GM12878 (cell line): ENCODE results near the gene TRIM28. TPM values are rescaled to one million over a fixed set of nuclear protein-coding genes. Genes with fewer than 3 reads are reported as not detected.

ENCODE experiments used
- ATAC-seq: fragments of 200-7000 bp; cut with Tn5 transposase; 3 replicates; pipeline ENCODE4 v1.9.1; 2020; ENCODE audit warnings: mild to moderate bottlenecking, moderate library complexity
- BruUV-seq: library from RNA; stranded (reverse); fragments of 400-500 nt; replicated peaks from 2 replicates; lab custom pipeline; 2021; lab: Mats Ljungman, UMichigan
- CTCF ChIA-PET: fragments of 300-600 bp; sonication (Branson Sonifier 250); formaldehyde crosslinking; extraction: SDS; loops from one replicate; lab custom pipeline; 2021; ENCODE audit warnings: inconsistent platforms; lab: Yijun Ruan, JAX
- POLR2A ChIA-PET: fragments of 350-600 bp; formaldehyde crosslinking; extraction: SDS; loops from one replicate; lab custom pipeline; 2021; ENCODE audit warnings: inconsistent platforms; lab: Charles Lee
- RAD21 ChIA-PET: fragments of 300-600 bp; sonication (Branson Sonifier 250); formaldehyde crosslinking; loops from one replicate; lab custom pipeline; 2023; ENCODE audit warnings: antibody characterized with exemption; ENCODE audit not compliant: unreplicated experiment; lab: Charles Lee
- SMC1A ChIA-PET: fragments of 300-600 bp; sonication (Branson Sonifier 250); formaldehyde crosslinking; loops from one replicate; lab custom pipeline; 2023; ENCODE audit not compliant: unreplicated experiment, uncharacterized antibody; lab: Charles Lee
- DNase-seq: peaks from one replicate; pipeline ENCODE4 v3.0.0-alpha.2; 2011; ENCODE audit warnings: low read depth, low spot score
- FAIRE-seq: peaks from 3 replicates; lab custom pipeline; 2011; peaks lifted over from hg19 to GRCh38; lab: Jason Lieb, UNC
- H2AFZ ChIP-seq: 2 replicates; pipeline ENCODE4 v1.6.0; 2011; ENCODE audit warnings: low read depth, low read length, control low read depth; ENCODE audit not compliant: control insufficient read depth
- H3K27ac ChIP-seq: 2 replicates; pipeline ENCODE4 v1.5.1; 2011; ENCODE audit warnings: control low read depth; ENCODE audit not compliant: control insufficient read depth, insufficient read depth
- H3K27me3 ChIP-seq, 2 experiments: replicated peaks in 1 of 2; 2 replicates each; pipeline versions ENCODE4 v1.6.0 to v1.6.1; 2011; ENCODE audit warnings: low read length in 1 of 2; ENCODE audit not compliant: control insufficient read depth in 2 of 2, insufficient read depth in 2 of 2
- H3K36me3 ChIP-seq, 2 experiments: 2 replicates each; pipeline ENCODE4 v1.5.1; 2011; ENCODE audit warnings: low read length in 1 of 2; ENCODE audit not compliant: control insufficient read depth in 2 of 2, insufficient read depth in 2 of 2
- H3K4me1 ChIP-seq: 2 replicates; pipeline ENCODE4 v1.6.1; 2011; ENCODE audit warnings: mild to moderate bottlenecking, low read length, moderate library complexity, mixed read lengths; ENCODE audit not compliant: control insufficient read depth, insufficient read depth
- H3K4me2 ChIP-seq: 2 replicates; pipeline ENCODE4 v1.6.0; 2011; ENCODE audit warnings: control low read depth; ENCODE audit not compliant: control insufficient read depth, insufficient read depth
- H3K4me3 ChIP-seq: fragments of 200-600 bp; sonication (generic); 2 replicates; pipeline ENCODE4 v1.5.1; 2016
- H3K79me2 ChIP-seq: 2 replicates; pipeline ENCODE4 v1.6.0; 2011; ENCODE audit warnings: low read length; ENCODE audit not compliant: control insufficient read depth, insufficient read depth
- H3K9ac ChIP-seq: 2 replicates; pipeline ENCODE4 v1.8.0; 2011; ENCODE audit warnings: low read length, control low read depth, mixed read lengths; ENCODE audit not compliant: control insufficient read depth, insufficient read depth
- H3K9me3 ChIP-seq: replicated peaks from 3 replicates; pipeline ENCODE4 v1.5.1; 2011; ENCODE audit warnings: mild to moderate bottlenecking, low read length; ENCODE audit not compliant: control insufficient read depth, insufficient read depth
- H4K20me1 ChIP-seq: 2 replicates; pipeline ENCODE4 v1.6.0; 2011; ENCODE audit not compliant: control insufficient read depth, insufficient read depth
- BHLHE40 ChIP-seq, 2 experiments: fragments of 450-650 bp in 1 of 2; IDR thresholded peaks; 2 replicates each; pipeline ENCODE4 v1.6.1; 2011 to 2017; ENCODE audit warnings: low read depth in 2 of 2, borderline replicate concordance in 1 of 2, improper control_type of control experiment in 1 of 2, low read length in 1 of 2, mild to moderate bottlenecking in 1 of 2
- CHD1 ChIP-seq: IDR thresholded peaks from 2 replicates; pipeline ENCODE4 v1.6.1; 2012; ENCODE audit warnings: low read depth, low read length, improper control_type of control experiment
- CREM ChIP-seq: IDR thresholded peaks from 2 replicates; pipeline ENCODE4 v1.6.1; 2014; ENCODE audit warnings: antibody characterized with exemption, low read depth
- CTCF ChIP-seq, 3 experiments: IDR thresholded peaks in 2 of 3; conservative IDR thresholded peaks in 1 of 3; 2 replicates each; pipeline ENCODE4 v1.5.1; 2011; ENCODE audit warnings: low read depth in 3 of 3, low read length in 3 of 3, mild to moderate bottlenecking in 3 of 3, control low read depth in 2 of 3, moderate library complexity in 2 of 3, inconsistent platforms in 1 of 3, mixed read lengths in 1 of 3; ENCODE audit not compliant: control insufficient read depth in 2 of 3, insufficient read depth in 1 of 3; ENCODE audit errors: extremely low read depth in 1 of 3
- EED ChIP-seq: sonication (generic); IDR thresholded peaks from 2 replicates; pipeline ENCODE4 v1.6.1; 2016; ENCODE audit warnings: antibody characterized with exemption, low read depth
- EGR1 ChIP-seq, 2 experiments: IDR thresholded peaks; 1 replicate in 1 of 2; 2 replicates in 1 of 2; pipeline ENCODE4 v1.6.1; 2011 to 2012; ENCODE audit warnings: low read depth in 2 of 2, low read length in 2 of 2, borderline replicate concordance in 1 of 2, mild to moderate bottlenecking in 1 of 2, moderate library complexity in 1 of 2
- HCFC1 ChIP-seq: fragments of 150-350 bp; IDR thresholded peaks from 2 replicates; pipeline ENCODE4 v1.6.1; 2014; ENCODE audit warnings: low read length
- IKZF2 ChIP-seq, 2 experiments: fragments of 450-650 bp; IDR thresholded peaks; 2 replicates each; pipeline ENCODE4 v1.6.1; 2017; ENCODE audit warnings: mild to moderate bottlenecking in 2 of 2, moderate library complexity in 2 of 2
- IRF4 ChIP-seq: IDR thresholded peaks from 2 replicates; pipeline ENCODE4 v1.6.1; 2011; ENCODE audit warnings: low read depth, low read length
- KLF5 ChIP-seq: fragments of 450-650 bp; IDR thresholded peaks from 2 replicates; pipeline ENCODE4 v1.6.1; 2014; ENCODE audit warnings: mild to moderate bottlenecking; ENCODE audit not compliant: partially characterized antibody
- NFYA ChIP-seq: IDR thresholded peaks from 2 replicates; pipeline ENCODE4 v1.6.1; 2011; ENCODE audit warnings: low read depth, mild to moderate bottlenecking, low read length, improper control_type of control experiment, borderline replicate concordance
- SMAD1 ChIP-seq: fragments of 450-650 bp; IDR thresholded peaks from 2 replicates; pipeline ENCODE4 v1.6.1; 2018; ENCODE audit warnings: mild to moderate bottlenecking, low read depth; ENCODE audit not compliant: partially characterized antibody
- SUZ12 ChIP-seq: fragments of 200-600 bp; sonication (generic); IDR thresholded peaks from one replicate; pipeline ENCODE4 v1.6.1; 2018; ENCODE audit warnings: antibody characterized with exemption, mild to moderate bottlenecking; ENCODE audit not compliant: unreplicated experiment
- TARDBP ChIP-seq: IDR thresholded peaks from 2 replicates; pipeline ENCODE4 v1.6.1; 2016; ENCODE audit warnings: borderline replicate concordance
- WGBS: methylation state at CpG from one replicate; pipeline ENCODE4 v1.1.6; 2016; ENCODE audit warnings: low lambda C conversion rate; ENCODE audit not compliant: insufficient replicate concordance, insufficient coverage; ENCODE audit errors: missing lambda C conversion rate; 5-methylcytosine and 5-hydroxymethylcytosine counted together
- in situ Hi-C: fragments of 300-500 bp; cut with MboI; formaldehyde crosslinking; loops from 9 replicates; pipeline ENCODE4 v1.14.3; 2018; ENCODE audit warnings: mixed read lengths
- intact Hi-C: fragments of 100-400 bp; cut with micrococcal nuclease; formaldehyde crosslinking; loops from one replicate; pipeline ENCODE4 v1.14.2; 2022; ENCODE audit not compliant: unreplicated experiment
- polyA plus RNA-seq, 11 experiments: library from polyadenylated mRNA; depleted of rRNA in 4 of 11; unstranded in 6 of 11; stranded (reverse) in 5 of 11; fragments of >200 nt; fragmentation: Nextera tagmentation in 4 of 11; fragmentation: Illumina TruSeq in 1 of 11; extraction: Ambion mirVana in 4 of 11; extraction: Trizol in 1 of 11; gene quantifications; 1 replicate in 1 of 11; 2 replicates in 10 of 11; pipeline versions ENCODE4 v1.2.1 to v1.2.3, GENCODE V29; 2011 to 2016; ENCODE audit warnings: inconsistent platforms in 2 of 11, missing spikeins in 2 of 11, low read depth in 1 of 11
- total RNA-seq, 4 experiments: library from RNA; depleted of rRNA in 3 of 4; stranded (reverse); fragments of >200 nt in 3 of 4; fragmentation: Illumina TruSeq in 1 of 4; extraction: Trizol in 1 of 4; gene quantifications; 2 replicates each; pipeline versions ENCODE4 v1.2.1 to v1.2.3, GENCODE V29; 2013 to 2021
- TF ChIP-seq, protein P1 (sequence below): fragments of 450-650 bp; IDR thresholded peaks from 2 replicates; pipeline ENCODE4 v1.6.1; 2017; ENCODE audit warnings: mild to moderate bottlenecking
- TF ChIP-seq, protein P2 (sequence below): fragments of 450-650 bp; IDR thresholded peaks from 2 replicates; pipeline ENCODE4 v1.6.1; 2016; ENCODE audit warnings: mild to moderate bottlenecking

Gene TRIM28
- total and polyA plus RNA-seq, 10 of the 15 experiments (the other 5 are each of a cell fraction or from before 2014, with no cell fraction given) = 5.0 to 650 (median 296) TPM

DNA sequence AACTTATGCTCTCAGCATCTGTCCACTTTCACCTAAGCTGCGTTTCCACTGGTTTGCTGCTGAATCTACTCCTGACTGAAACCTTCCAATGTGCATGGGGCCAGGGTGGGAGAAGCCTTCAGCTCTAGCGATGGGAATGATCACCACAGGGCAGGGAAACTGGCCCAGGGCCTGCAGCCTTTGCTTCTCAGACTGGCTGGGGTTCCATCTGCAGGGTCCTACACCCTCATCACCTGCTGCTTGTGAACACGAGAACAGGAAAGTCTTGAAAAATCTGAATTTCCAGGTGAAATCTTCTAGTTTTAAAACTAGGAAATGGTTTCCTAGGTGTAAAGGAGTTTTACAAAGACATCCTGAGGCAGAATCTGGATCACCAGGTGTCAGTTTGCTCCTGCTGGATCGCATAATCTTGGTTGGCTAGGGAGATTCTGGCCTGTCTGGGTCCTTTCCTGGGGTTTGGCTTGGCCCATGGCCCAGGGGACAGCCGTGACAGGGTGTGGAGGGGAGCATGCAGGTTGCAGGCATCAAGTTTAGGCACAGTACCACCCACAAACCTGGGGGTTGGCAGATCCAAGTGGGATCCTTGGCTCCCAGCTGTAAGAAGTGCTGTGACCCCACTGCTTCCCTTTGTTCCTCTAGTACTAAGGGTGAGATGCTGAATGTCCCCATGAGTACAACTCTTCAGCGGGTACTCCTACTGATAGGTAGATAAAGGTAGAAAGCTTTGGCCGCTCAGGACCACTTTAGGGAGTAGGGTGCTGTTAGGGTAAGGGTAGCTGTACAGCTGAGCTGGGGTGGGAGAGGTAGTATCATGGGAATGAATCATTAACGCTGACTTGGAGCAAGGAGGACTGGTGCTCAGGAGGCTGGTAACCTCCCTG, 16.4 kb downstream of the TRIM28 start:
- no peaks in the 10 kb centered on the region for H3K27me3 ChIP-seq
- 60% methylated on average over 8 of the region's 8 CpGs for WGBS
- ChIA-PET SMC1A (interaction anchor here (0.8 to 1.9 kb wide), 4 partner anchors 11 to 40 kb away, joined by 3 to 10 read pairs (median 4); partner anchors contain the start of gene ZBTB45), RAD21 (interaction anchor here (1.0 to 1.6 kb wide), 5 partner anchors 15 to 40 kb away, joined by 3 to 5 read pairs (median 5); partner anchors contain the start of gene ZBTB45), CTCF (interaction anchor here (0.6 to 2.4 kb wide), 5 partner anchors 12 to 658 kb away, joined by 3 to 14 read pairs (median 5); partner anchors contain the start of gene ZBTB45), POLR2A (interaction anchor here (0.5 to 4.7 kb wide), 15 partner anchors 10 to 212 kb away, joined by 3 to 46 read pairs (median 5); partner anchors contain the start of genes MZF1, TRIM28, ZBTB45 and ZNF497)
- FAIRE-seq (no peak), DNase-seq (no peak), ATAC-seq (no peak)
- H3K36me3 ChIP-seq = peaks cover 5% of the 10 kb centered on the region in 2 experiments; a peak in 3 of 4 replicates
- peak overlapping the region; percentile 96 for H3K27ac ChIP-seq
- BruUV-seq = no TSS peak
- H3K9ac ChIP-seq = peak overlapping the region; percentile 93
- peaks cover 30% of the 10 kb centered on the region for H3K79me2 ChIP-seq
- no peaks in the 10 kb centered on the region for H3K9me3 ChIP-seq
- peaks cover 44% of the 10 kb centered on the region for H3K4me1 ChIP-seq
- in situ Hi-C loops = no loop called here
- peak overlapping the region; percentile 89 for H3K4me3 ChIP-seq
- peak overlapping the region; percentile 88 for H3K4me2 ChIP-seq
- no peak overlapping the region for H2AFZ ChIP-seq
- intact Hi-C loops = no loop called here
- no peaks in the 10 kb centered on the region for H4K20me1 ChIP-seq
- TF ChIP-seq NFYA (no peak), KLF5 (no peak), EGR1 (IDR thresholded peaks at IDR 0.05; ENCODE audit: borderline replicate concordance in 1 of 2, low read depth in 2 of 2, low read length in 2 of 2) (no peak), IRF4 (no peak), CREM (no peak), CTCF (IDR thresholded peaks at IDR 0.05 in 2 of 3, conservative IDR thresholded peaks at IDR 0.05 in 1 of 3; ENCODE audit: control insufficient read depth in 2 of 3, extremely low read depth in 1 of 3, insufficient read depth in 1 of 3, low read depth in 3 of 3, low read length in 3 of 3) (no peak), TARDBP (no peak), CHD1 (no peak), IKZF2 (IDR thresholded peaks at IDR 0.05) (no peak), SUZ12 (no peak), SMAD1 (no peak), HCFC1 (no peak), BHLHE40 (IDR thresholded peaks at IDR 0.05; ENCODE audit: borderline replicate concordance in 1 of 2, low read depth in 2 of 2, low read length in 1 of 2) (no peak), EED (no peak)
- TF ChIP-seq, protein P1, sequence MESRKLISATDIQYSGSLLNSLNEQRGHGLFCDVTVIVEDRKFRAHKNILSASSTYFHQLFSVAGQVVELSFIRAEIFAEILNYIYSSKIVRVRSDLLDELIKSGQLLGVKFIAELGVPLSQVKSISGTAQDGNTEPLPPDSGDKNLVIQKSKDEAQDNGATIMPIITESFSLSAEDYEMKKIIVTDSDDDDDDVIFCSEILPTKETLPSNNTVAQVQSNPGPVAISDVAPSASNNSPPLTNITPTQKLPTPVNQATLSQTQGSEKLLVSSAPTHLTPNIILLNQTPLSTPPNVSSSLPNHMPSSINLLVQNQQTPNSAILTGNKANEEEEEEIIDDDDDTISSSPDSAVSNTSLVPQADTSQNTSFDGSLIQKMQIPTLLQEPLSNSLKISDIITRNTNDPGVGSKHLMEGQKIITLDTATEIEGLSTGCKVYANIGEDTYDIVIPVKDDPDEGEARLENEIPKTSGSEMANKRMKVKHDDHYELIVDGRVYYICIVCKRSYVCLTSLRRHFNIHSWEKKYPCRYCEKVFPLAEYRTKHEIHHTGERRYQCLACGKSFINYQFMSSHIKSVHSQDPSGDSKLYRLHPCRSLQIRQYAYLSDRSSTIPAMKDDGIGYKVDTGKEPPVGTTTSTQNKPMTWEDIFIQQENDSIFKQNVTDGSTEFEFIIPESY = no peak
- TF ChIP-seq, protein P2, sequence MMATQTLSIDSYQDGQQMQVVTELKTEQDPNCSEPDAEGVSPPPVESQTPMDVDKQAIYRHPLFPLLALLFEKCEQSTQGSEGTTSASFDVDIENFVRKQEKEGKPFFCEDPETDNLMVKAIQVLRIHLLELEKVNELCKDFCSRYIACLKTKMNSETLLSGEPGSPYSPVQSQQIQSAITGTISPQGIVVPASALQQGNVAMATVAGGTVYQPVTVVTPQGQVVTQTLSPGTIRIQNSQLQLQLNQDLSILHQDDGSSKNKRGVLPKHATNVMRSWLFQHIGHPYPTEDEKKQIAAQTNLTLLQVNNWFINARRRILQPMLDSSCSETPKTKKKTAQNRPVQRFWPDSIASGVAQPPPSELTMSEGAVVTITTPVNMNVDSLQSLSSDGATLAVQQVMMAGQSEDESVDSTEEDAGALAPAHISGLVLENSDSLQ = no peak
